Measurements from ENCODE around the gene CBL.

The CBL gene

GRCh38 chr11:119343726-119344125 is 137.6 kb downstream of the CBL start:
- Histone ChIP-seq H3K4me3 (ENCODE audit: low read depth, low read length) (no peak overlapping the region), H3K36me3 (no peaks in the 10 kb centered on the region), H3K27me3 (peaks cover 19% of the 10 kb centered on the region), H3K9me3 (no peaks in the 10 kb centered on the region), H3K4me1 (no peaks in the 10 kb centered on the region; the same call in 1 of the 2 replicates)
- no peak for DNase-seq
- TF ChIP-seq, protein P1, sequence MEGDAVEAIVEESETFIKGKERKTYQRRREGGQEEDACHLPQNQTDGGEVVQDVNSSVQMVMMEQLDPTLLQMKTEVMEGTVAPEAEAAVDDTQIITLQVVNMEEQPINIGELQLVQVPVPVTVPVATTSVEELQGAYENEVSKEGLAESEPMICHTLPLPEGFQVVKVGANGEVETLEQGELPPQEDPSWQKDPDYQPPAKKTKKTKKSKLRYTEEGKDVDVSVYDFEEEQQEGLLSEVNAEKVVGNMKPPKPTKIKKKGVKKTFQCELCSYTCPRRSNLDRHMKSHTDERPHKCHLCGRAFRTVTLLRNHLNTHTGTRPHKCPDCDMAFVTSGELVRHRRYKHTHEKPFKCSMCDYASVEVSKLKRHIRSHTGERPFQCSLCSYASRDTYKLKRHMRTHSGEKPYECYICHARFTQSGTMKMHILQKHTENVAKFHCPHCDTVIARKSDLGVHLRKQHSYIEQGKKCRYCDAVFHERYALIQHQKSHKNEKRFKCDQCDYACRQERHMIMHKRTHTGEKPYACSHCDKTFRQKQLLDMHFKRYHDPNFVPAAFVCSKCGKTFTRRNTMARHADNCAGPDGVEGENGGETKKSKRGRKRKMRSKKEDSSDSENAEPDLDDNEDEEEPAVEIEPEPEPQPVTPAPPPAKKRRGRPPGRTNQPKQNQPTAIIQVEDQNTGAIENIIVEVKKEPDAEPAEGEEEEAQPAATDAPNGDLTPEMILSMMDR (IDR thresholded peaks at IDR 0.05; ENCODE audit: low read depth, low read length) = no peak

DNA sequence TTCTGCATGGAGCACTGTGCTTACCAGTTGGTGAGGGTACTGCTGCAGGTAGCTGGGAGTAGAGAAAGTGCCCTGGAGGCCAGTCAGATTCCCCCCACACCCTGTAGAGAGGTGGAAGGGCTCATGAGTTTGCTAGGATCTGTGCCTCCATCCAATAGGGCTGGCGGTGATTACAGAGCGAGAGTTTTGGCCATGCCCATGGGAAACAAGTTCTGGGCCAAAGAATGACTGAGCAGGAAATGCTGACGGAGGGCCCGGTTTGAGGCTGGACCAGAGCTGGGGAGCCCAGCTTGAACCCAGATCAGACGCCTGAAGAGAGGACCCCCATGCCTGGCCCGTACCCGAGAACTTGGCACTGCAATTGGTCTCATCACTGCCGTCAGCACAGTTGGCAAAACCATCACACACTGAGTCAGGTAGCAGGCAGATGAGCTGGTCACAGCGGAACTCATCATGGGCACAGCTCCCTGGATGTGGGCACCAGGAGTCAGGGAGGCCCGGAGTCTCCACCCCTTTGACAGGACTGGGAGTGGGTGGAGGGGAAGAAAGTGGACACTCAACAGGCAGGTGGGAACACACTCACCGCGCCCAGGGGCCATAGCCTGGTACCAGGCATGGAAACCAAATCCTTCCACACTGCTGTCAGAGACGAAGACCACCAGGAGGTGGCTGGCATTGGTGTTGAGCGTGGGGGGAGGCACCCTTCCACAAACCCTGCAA is 138.3 kb downstream of the CBL start:
- H3K27me3 ChIP-seq = peaks cover 17% of the 10 kb centered on the region
- TF ChIP-seq, protein P1 (IDR thresholded peaks at IDR 0.05; ENCODE audit: low read depth, low read length) = no peak
- H3K4me1 ChIP-seq = no peaks in the 10 kb centered on the region; the same call in 1 of the 2 replicates
- no peak for DNase-seq
- no peaks in the 10 kb centered on the region for H3K36me3 ChIP-seq
- no peaks in the 10 kb centered on the region for H3K9me3 ChIP-seq
- H3K4me3 ChIP-seq (ENCODE audit: low read depth, low read length) = no peak overlapping the region

DNA sequence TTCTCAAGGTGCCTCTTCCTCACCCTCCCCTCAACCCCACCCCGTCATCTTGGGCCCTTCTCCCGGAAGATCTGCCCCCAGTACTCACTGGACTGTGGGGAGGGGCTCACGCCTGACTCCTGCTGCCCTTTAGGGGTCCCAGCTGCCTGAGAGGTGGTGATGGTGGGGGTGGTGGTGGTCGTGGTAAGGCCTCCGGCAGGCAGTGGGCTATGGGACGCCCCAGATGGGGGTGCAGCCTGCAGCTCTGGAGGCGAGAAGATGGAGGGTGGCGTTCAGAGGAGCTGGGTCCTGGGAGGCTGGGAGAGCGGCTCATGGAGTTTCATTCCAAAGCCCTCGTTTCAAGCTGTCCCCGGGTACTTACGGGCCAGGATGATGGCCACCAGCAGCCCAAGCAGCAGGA is 139.5 kb downstream of the CBL start:
- peaks cover 6% of the 10 kb centered on the region for H3K27me3 ChIP-seq

GRCh38 chr11:119346605-119347004 is 140.5 kb downstream of the CBL start, which contains the start of gene MFRP:
Gene MFRP (minus strand): TSS chr11:119346705. CDS start chr11:119346513, 192 bp downstream.
- Histone ChIP-seq H3K9me3 (no peaks in the 10 kb centered on the region), H3K27me3 (no peaks in the 10 kb centered on the region), H3K4me1 (no peaks in the 10 kb centered on the region), H3K4me3 (ENCODE audit: low read depth, low read length) (no peak within 1 kb of the TSS), H3K36me3 (no peaks in the 10 kb centered on the region)
- TF ChIP-seq, protein P1 (IDR thresholded peaks at IDR 0.05; ENCODE audit: low read depth, low read length) = no peak
- DNase-seq = no peak

More for the DNA sequence above, 139.5 kb downstream of the CBL start:
- H3K9me3 ChIP-seq = no peaks in the 10 kb centered on the region
- H3K36me3 ChIP-seq = no peaks in the 10 kb centered on the region
- no peak for DNase-seq
- H3K4me1 ChIP-seq = no peaks in the 10 kb centered on the region
- H3K4me3 ChIP-seq (ENCODE audit: low read depth, low read length) = no peak overlapping the region
- TF ChIP-seq, protein P1 (IDR thresholded peaks at IDR 0.05; ENCODE audit: low read depth, low read length) = no peak

GRCh38 chr11:119347242-119347641 is 141.1 kb downstream of the CBL start:
- H3K9me3 ChIP-seq = no peaks in the 10 kb centered on the region
- TF ChIP-seq, protein P1 (IDR thresholded peaks at IDR 0.05; ENCODE audit: low read depth, low read length) = no peak
- no peaks in the 10 kb centered on the region for H3K4me1 ChIP-seq
- no peak for DNase-seq
- no peak overlapping the region for H3K4me3 ChIP-seq (ENCODE audit: low read depth, low read length)
- H3K36me3 ChIP-seq = no peaks in the 10 kb centered on the region
- no peaks in the 10 kb centered on the region for H3K27me3 ChIP-seq

- no peak for DNase-seq
Measured at GRCh38 chr11:119347940-119348605, 141.9 kb downstream of the CBL start.

More at GRCh38 chr11:119347940-119348605, 141.9 kb downstream of the CBL start:
- TF ChIP-seq, protein P1 (IDR thresholded peaks at IDR 0.05; ENCODE audit: low read depth, low read length) = no peak
- no peaks in the 10 kb centered on the region for H3K9me3 ChIP-seq
- H3K4me3 ChIP-seq (ENCODE audit: low read depth, low read length) = no peak overlapping the region
- H3K4me1 ChIP-seq = peaks cover 4% of the 10 kb centered on the region
- H3K27me3 ChIP-seq = no peaks in the 10 kb centered on the region
- no peaks in the 10 kb centered on the region for H3K36me3 ChIP-seq
